ENCODE results near the gene RAB37. TPM values are rescaled to one million over a fixed set of nuclear protein-coding genes. Genes with fewer than 3 reads are reported as not detected.

The RAB37 gene
- total RNA-seq, 1 experiment from 2014 or later, result 2.5 TPM

- no peak overlapping the region for H3K14ac ChIP-seq (ENCODE audit: insufficient read depth, low read length)
- H3K9me3 Mint-ChIP-seq, result no peaks in the 10 kb centered on the region
- no peak overlapping the region for H3K4me3 Mint-ChIP-seq
- H3K4me1 ChIP-seq (ENCODE audit: insufficient read depth, low read length), result no peaks in the 10 kb centered on the region
- no peak overlapping the region for H3K9ac ChIP-seq (ENCODE audit: extremely low read depth, insufficient read length, low read length)
- no peak overlapping the region for H3K4ac ChIP-seq (ENCODE audit: low read depth, low read length)
- no peaks in the 10 kb centered on the region for H3K9me3 ChIP-seq (ENCODE audit: control insufficient read depth, low read depth, low read length)
- H3K23me2 ChIP-seq (ENCODE audit: insufficient read length, low read depth, low read length, poor library complexity, severe bottlenecking), result no peaks in the 10 kb centered on the region
- H3K56ac ChIP-seq (ENCODE audit: insufficient read length, low read depth, low read length), result no peak overlapping the region
- H3K27ac ChIP-seq (ENCODE audit: insufficient read length, low read depth, low read length), result no peak overlapping the region
- H4K8ac ChIP-seq (replicated peaks; ENCODE audit: insufficient read length, low read depth, low read length), result no peak overlapping the region
- no peak overlapping the region for H4K91ac ChIP-seq (ENCODE audit: insufficient read length, low read depth, low read length)
- no peak overlapping the region for H4K5ac ChIP-seq (ENCODE audit: insufficient read length, low read depth, low read length)
- H3K4me1 Mint-ChIP-seq, result no peaks in the 10 kb centered on the region
- DNase-seq, result no peak
- H2BK5ac ChIP-seq (ENCODE audit: insufficient read length, low read length), result no peak overlapping the region
- no peaks in the 10 kb centered on the region for H3K27me3 ChIP-seq (ENCODE audit: insufficient read depth, low read length)
- H3K79me1 ChIP-seq (ENCODE audit: insufficient read depth, low read depth, low read length, poor library complexity, severe bottlenecking), result no peaks in the 10 kb centered on the region
- H2AK5ac ChIP-seq (ENCODE audit: insufficient read length, low read length), result no peak overlapping the region
- no peak overlapping the region for H2BK120ac ChIP-seq (ENCODE audit: low read depth, low read length, poor library complexity, severe bottlenecking)
- H3K18ac ChIP-seq (ENCODE audit: insufficient read length, low read depth, low read length), result no peak overlapping the region
- H3K27me3 Mint-ChIP-seq (ENCODE audit: low read depth), result peaks cover 43% of the 10 kb centered on the region
- H2BK15ac ChIP-seq (ENCODE audit: low read depth, low read length), result no peak overlapping the region
- no peaks in the 10 kb centered on the region for H4K20me1 ChIP-seq (ENCODE audit: control insufficient read depth, insufficient read depth, insufficient read length)
- no peak overlapping the region for H3K23ac ChIP-seq (ENCODE audit: insufficient read length, low read depth, low read length)
- no peak overlapping the region for H3K27ac Mint-ChIP-seq
- H2AFZ ChIP-seq (ENCODE audit: low read length), result no peak overlapping the region
- no peaks in the 10 kb centered on the region for H3K36me3 Mint-ChIP-seq (ENCODE audit: insufficient read depth in 1 of 3, low read depth in 3 of 3)
- H3K4me2 ChIP-seq (ENCODE audit: insufficient read depth, insufficient read length, low read length), result no peak overlapping the region
- no CpG with 5 or more reads among the region's 4 CpGs for WGBS (ENCODE audit: extremely low coverage, insufficient read length, low lambda C conversion rate)
- no peak overlapping the region for H2BK12ac ChIP-seq (ENCODE audit: insufficient read length, low read depth, low read length)
- H3T11ph ChIP-seq (ENCODE audit: low read length), result no peak overlapping the region
- no peak overlapping the region for H2BK20ac ChIP-seq (ENCODE audit: low read depth, low read length, poor library complexity, severe bottlenecking)
- H3K79me2 ChIP-seq (ENCODE audit: insufficient read depth, low read length), result no peaks in the 10 kb centered on the region
- TF ChIP-seq, protein P1, sequence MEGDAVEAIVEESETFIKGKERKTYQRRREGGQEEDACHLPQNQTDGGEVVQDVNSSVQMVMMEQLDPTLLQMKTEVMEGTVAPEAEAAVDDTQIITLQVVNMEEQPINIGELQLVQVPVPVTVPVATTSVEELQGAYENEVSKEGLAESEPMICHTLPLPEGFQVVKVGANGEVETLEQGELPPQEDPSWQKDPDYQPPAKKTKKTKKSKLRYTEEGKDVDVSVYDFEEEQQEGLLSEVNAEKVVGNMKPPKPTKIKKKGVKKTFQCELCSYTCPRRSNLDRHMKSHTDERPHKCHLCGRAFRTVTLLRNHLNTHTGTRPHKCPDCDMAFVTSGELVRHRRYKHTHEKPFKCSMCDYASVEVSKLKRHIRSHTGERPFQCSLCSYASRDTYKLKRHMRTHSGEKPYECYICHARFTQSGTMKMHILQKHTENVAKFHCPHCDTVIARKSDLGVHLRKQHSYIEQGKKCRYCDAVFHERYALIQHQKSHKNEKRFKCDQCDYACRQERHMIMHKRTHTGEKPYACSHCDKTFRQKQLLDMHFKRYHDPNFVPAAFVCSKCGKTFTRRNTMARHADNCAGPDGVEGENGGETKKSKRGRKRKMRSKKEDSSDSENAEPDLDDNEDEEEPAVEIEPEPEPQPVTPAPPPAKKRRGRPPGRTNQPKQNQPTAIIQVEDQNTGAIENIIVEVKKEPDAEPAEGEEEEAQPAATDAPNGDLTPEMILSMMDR (conservative IDR thresholded peaks at IDR 0.05), result no peak
These were observed 14.3 kb upstream of the RAB37 start for GRCh38 chr17:74722782-74723181.

Measured in H9 (cell line).